Endodermal cell (in vitro differentiated cells): ENCODE measurements around the gene TTC7B. TPM values are rescaled to one million over a fixed set of nuclear protein-coding genes. Genes with fewer than 3 reads are reported as not detected.

ENCODE experiments used
- DNase-seq: peaks from one replicate; pipeline ENCODE4 v3.0.0-alpha.2; 2017
- H3K27ac ChIP-seq: 2 replicates; pipeline ENCODE4 v1.5.1; 2013; ENCODE audit warnings: mild to moderate bottlenecking, low read depth, low read length, moderate library complexity
- H3K27me3 ChIP-seq: 2 replicates; pipeline ENCODE4 v1.6.1; 2013; ENCODE audit warnings: mild to moderate bottlenecking, low read length, moderate library complexity; ENCODE audit not compliant: insufficient read depth, control insufficient read depth, poor library complexity, severe bottlenecking
- H3K36me3 ChIP-seq: 2 replicates; pipeline ENCODE4 v1.7.0; 2013; ENCODE audit warnings: mild to moderate bottlenecking, low read length, moderate library complexity; ENCODE audit not compliant: control insufficient read depth, insufficient read depth
- H3K4me1 ChIP-seq: one replicate; pipeline ENCODE4 v1.7.0; 2013; ENCODE audit warnings: low read length; ENCODE audit not compliant: control insufficient read depth, insufficient read depth
- H3K4me3 ChIP-seq: 2 replicates; pipeline ENCODE4 v1.5.1; 2013; ENCODE audit warnings: mild to moderate bottlenecking, low read length, moderate library complexity
- H3K9ac ChIP-seq: 2 replicates; pipeline ENCODE4 v1.6.1; 2013; ENCODE audit warnings: mild to moderate bottlenecking, low read length, moderate library complexity; ENCODE audit not compliant: poor library complexity, severe bottlenecking; ENCODE audit errors: extremely low read depth
- H3K9me3 ChIP-seq: 2 replicates; pipeline ENCODE4 v1.6.1; 2013; ENCODE audit warnings: mild to moderate bottlenecking, low read length, moderate library complexity; ENCODE audit not compliant: control insufficient read depth
- H3K27ac Mint-ChIP-seq: 2 replicates; pipeline ENCODE4 v1.8.0; 2020; ENCODE audit warnings: mixed read lengths
- H3K27me3 Mint-ChIP-seq: 2 replicates; pipeline ENCODE4 v1.8.0; 2021; ENCODE audit warnings: mild to moderate bottlenecking, mixed read lengths; ENCODE audit not compliant: insufficient read depth
- H3K36me3 Mint-ChIP-seq: 2 replicates; pipeline ENCODE4 v1.8.0; 2020; ENCODE audit warnings: low read depth, mixed read lengths
- H3K4me1 Mint-ChIP-seq: 2 replicates; pipeline ENCODE4 v1.8.0; 2020; ENCODE audit warnings: mixed read lengths
- H3K4me3 Mint-ChIP-seq: 2 replicates; pipeline ENCODE4 v1.8.0; 2020; ENCODE audit warnings: mild to moderate bottlenecking, moderate library complexity, mixed read lengths
- H3K9me3 Mint-ChIP-seq: 2 replicates; pipeline ENCODE4 v1.8.0; 2020; ENCODE audit warnings: mild to moderate bottlenecking, mixed read lengths
- WGBS, 2 experiments: methylation state at CpG; one replicate each; pipeline versions ENCODE4 v1.1.5 to v1.1.7; 2013; ENCODE audit warnings: missing lambda C conversion rate in 2 of 2, mixed read lengths in 1 of 2; ENCODE audit not compliant: insufficient coverage in 1 of 2, insufficient read length in 1 of 2; 5-methylcytosine and 5-hydroxymethylcytosine counted together
- total RNA-seq, 2 donors: library from RNA; stranded (reverse); fragmentation: NEBNext Ultra II Directional in 1 of 2; extraction: Animal tissue kit (Norgen Biotek cat#: 25700) in 1 of 2; gene quantifications; 2 replicates in 1 of 2; 3 replicates in 1 of 2; pipeline ENCODE4 v1.2.1, GENCODE V29; 2021
- TF ChIP-seq, protein P1 (sequence below): fragments of 200-600 bp; sonication (generic); conservative IDR thresholded peaks from 2 replicates; pipeline ENCODE4 v1.5.0; 2021; ENCODE audit warnings: antibody characterized with exemption, mild to moderate bottlenecking

TTC7B gene
- total RNA-seq, 2 donors from 2014 or later: 51.3 to 62.6 TPM

DNA sequence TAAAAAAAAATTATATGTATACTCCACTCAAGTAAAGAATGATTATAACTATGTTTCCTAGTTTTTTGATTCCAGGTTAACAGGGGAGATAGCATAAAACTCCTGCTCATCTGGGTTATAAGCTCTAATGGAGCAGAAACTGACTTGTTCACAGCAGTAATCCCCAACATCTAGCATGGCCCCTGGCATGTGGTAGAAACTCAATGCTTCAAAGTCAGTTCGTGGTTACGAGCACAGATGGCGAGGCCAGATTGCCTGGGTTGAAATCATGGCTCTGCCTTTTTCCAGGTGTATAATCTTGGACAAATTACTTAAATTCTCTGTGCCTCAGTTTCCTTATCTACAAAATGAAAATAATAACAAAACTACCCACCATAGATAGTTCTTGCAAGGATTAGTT lies 183.8 kb downstream of the TTC7B start:
- TF ChIP-seq, protein P1, sequence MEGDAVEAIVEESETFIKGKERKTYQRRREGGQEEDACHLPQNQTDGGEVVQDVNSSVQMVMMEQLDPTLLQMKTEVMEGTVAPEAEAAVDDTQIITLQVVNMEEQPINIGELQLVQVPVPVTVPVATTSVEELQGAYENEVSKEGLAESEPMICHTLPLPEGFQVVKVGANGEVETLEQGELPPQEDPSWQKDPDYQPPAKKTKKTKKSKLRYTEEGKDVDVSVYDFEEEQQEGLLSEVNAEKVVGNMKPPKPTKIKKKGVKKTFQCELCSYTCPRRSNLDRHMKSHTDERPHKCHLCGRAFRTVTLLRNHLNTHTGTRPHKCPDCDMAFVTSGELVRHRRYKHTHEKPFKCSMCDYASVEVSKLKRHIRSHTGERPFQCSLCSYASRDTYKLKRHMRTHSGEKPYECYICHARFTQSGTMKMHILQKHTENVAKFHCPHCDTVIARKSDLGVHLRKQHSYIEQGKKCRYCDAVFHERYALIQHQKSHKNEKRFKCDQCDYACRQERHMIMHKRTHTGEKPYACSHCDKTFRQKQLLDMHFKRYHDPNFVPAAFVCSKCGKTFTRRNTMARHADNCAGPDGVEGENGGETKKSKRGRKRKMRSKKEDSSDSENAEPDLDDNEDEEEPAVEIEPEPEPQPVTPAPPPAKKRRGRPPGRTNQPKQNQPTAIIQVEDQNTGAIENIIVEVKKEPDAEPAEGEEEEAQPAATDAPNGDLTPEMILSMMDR: no peak
- H3K9me3 ChIP-seq: no peaks in the 10 kb centered on the region
- no peak overlapping the region for H3K4me3 ChIP-seq
- WGBS, 2 experiments: 93 to 94% methylated on average over 3 of the region's 3 CpGs
- Mint-ChIP-seq H3K27ac (no peak overlapping the region), H3K36me3 (peaks cover 9% of the 10 kb centered on the region), H3K4me1 (peaks cover 4% of the 10 kb centered on the region), H3K9me3 (no peaks in the 10 kb centered on the region), H3K27me3 (no peaks in the 10 kb centered on the region), H3K4me3 (no peak overlapping the region)
- DNase-seq: no peak
- H3K4me1 ChIP-seq: no peaks in the 10 kb centered on the region
- no peak overlapping the region for H3K9ac ChIP-seq
- H3K36me3 ChIP-seq: no peaks in the 10 kb centered on the region
- H3K27me3 ChIP-seq: no peaks in the 10 kb centered on the region
- no peak overlapping the region for H3K27ac ChIP-seq

DNA sequence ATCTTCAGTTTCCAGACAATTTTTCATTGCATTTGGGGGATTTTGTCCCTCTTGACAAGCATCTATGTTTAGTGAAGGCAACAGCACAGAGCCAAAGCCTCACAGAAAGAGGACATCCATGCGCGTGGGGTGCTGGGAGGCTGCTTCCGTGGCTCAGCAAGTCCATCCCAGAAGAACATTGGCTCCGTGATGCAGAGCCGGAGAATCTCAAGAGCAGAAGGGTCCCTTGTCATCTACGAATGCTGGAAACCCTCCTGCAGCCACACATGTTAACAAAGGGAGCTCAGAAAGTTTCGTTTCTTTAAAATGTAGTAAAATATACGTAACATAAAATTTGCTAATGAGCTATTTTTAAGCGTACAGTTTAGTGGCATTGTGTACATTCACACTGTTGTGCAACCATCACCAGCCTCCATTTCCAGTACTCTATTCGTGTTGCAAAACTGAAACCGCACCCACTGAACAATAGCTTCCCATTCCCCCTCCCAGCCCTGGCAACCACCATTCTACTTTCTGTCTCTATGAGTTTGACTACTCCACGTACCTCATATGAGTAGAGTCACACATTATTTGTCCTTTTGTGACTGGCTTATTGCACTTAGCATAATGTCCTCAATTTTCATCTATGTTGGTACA lies 185.9 kb downstream of the TTC7B start:
- Mint-ChIP-seq H3K27ac (no peak overlapping the region), H3K4me3 (no peak overlapping the region), H3K36me3 (peaks cover 7% of the 10 kb centered on the region), H3K27me3 (no peaks in the 10 kb centered on the region), H3K9me3 (no peaks in the 10 kb centered on the region), H3K4me1 (peaks cover 4% of the 10 kb centered on the region)
- H3K9me3 ChIP-seq: no peaks in the 10 kb centered on the region
- H3K4me3 ChIP-seq: no peak overlapping the region
- H3K36me3 ChIP-seq: no peaks in the 10 kb centered on the region
- H3K9ac ChIP-seq: no peak overlapping the region
- 81 to 84% methylated on average over 7 to 11 of the region's 12 CpGs for WGBS, 2 experiments
- DNase-seq: no peak
- no peaks in the 10 kb centered on the region for H3K27me3 ChIP-seq
- TF ChIP-seq, protein P1: no peak
- no peaks in the 10 kb centered on the region for H3K4me1 ChIP-seq
- H3K27ac ChIP-seq: no peak overlapping the region

DNA sequence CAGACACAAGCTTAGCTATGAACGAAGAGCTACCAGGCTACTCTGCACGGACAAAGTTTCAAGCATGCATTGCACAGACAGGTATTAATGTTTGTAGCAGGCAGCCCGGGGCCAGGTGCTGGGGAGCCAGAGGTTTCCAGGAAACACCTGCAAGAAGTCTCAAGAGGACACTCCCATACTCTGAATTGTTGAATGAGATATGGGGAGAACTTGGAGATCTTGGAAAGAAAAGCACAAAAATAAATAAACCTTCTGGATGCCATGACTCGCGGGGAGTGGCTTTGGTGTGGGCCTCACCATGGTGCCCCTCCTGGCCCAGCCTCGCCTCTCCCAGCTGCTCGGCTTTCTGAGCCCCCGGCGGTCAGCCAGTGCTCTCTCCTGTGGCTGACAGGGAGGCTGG lies 186.8 kb downstream of the TTC7B start:
- Mint-ChIP-seq H3K4me3 (no peak overlapping the region), H3K27ac (no peak overlapping the region), H3K36me3 (peaks cover under 1% of the 10 kb centered on the region), H3K4me1 (peaks cover 10% of the 10 kb centered on the region), H3K9me3 (no peaks in the 10 kb centered on the region), H3K27me3 (no peaks in the 10 kb centered on the region)
- Histone ChIP-seq H3K4me3 (no peak overlapping the region), H3K27me3 (no peaks in the 10 kb centered on the region), H3K4me1 (no peaks in the 10 kb centered on the region), H3K9ac (no peak overlapping the region), H3K27ac (no peak overlapping the region), H3K36me3 (no peaks in the 10 kb centered on the region), H3K9me3 (no peaks in the 10 kb centered on the region)
- 83 to 84% methylated on average over 7 to 9 of the region's 9 CpGs for WGBS, 2 experiments
- DNase-seq: no peak
- TF ChIP-seq, protein P1: no peak
